ENCODE data around the gene RADX. TPM values are rescaled to one million over a fixed set of nuclear protein-coding genes. Genes with fewer than 3 reads are reported as not detected.

Gene RADX
- total RNA-seq, 4 donors from 2014 or later = 2.1 to 15.7 (median 8.5) TPM

DNA sequence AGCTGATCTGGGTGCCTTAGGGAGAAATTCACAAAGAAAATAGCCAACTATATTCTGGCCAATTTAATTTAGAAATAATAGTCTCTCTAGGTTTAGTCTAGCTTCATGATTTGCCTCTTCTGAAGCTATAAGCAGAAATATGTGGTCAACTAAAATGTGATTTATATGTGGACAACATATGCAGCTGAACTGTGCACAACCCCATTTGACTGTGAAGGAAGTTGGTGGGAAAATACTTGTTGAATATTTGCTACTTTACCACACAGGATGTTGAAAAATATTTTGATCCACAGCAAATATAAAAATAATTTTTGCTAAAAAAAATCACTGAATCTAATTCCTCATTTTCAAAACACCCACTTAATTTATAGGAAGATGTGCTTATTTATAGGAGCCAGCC is 99.0 kb downstream of the RADX start:
- Histone ChIP-seq H3K27me3 (no peaks in the 10 kb centered on the region), H3K9me3 (no peaks in the 10 kb centered on the region), H3K4me3 (no peak overlapping the region), H3K4me1 (no peaks in the 10 kb centered on the region), H3K36me3 (no peaks in the 10 kb centered on the region), H3K27ac (no peak overlapping the region)
- TF ChIP-seq, protein P1, sequence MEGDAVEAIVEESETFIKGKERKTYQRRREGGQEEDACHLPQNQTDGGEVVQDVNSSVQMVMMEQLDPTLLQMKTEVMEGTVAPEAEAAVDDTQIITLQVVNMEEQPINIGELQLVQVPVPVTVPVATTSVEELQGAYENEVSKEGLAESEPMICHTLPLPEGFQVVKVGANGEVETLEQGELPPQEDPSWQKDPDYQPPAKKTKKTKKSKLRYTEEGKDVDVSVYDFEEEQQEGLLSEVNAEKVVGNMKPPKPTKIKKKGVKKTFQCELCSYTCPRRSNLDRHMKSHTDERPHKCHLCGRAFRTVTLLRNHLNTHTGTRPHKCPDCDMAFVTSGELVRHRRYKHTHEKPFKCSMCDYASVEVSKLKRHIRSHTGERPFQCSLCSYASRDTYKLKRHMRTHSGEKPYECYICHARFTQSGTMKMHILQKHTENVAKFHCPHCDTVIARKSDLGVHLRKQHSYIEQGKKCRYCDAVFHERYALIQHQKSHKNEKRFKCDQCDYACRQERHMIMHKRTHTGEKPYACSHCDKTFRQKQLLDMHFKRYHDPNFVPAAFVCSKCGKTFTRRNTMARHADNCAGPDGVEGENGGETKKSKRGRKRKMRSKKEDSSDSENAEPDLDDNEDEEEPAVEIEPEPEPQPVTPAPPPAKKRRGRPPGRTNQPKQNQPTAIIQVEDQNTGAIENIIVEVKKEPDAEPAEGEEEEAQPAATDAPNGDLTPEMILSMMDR (IDR thresholded peaks at IDR 0.05) = no peak
- TF ChIP-seq POLR2A (IDR thresholded peaks at IDR 0.05) = no peak
- intact Hi-C loops (cut with DNase I; ENCODE audit: low total_unique reads) = no loop called here
- DNase-seq = no peak

DNA sequence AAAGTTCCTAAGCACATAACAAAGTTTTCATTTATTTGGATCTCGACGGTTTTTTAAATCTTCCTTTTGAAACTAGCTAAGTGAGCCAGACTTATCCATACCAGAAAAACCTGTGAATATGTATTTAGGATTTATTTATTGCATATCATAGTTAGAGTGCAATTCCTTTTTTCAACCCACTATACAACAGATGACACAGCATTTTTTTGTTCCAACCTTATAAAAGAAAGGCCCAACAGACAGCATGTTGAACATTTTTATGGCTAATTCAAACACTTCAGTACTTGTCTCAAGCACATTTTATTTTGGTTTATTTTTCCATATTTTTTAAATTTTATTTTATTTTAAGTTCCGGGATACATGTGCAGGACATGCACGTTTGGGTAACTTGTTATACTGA is 99.6 kb downstream of the RADX start:
- TF ChIP-seq, protein P1 (IDR thresholded peaks at IDR 0.05) = no peak
- TF ChIP-seq POLR2A (IDR thresholded peaks at IDR 0.05) = no peak
- Histone ChIP-seq H3K27me3 (no peaks in the 10 kb centered on the region), H3K4me1 (no peaks in the 10 kb centered on the region), H3K4me3 (no peak overlapping the region), H3K27ac (no peak overlapping the region), H3K9me3 (no peaks in the 10 kb centered on the region), H3K36me3 (no peaks in the 10 kb centered on the region)
- no peak for DNase-seq
- intact Hi-C loops (cut with DNase I; ENCODE audit: low total_unique reads) = no loop called here

DNA sequence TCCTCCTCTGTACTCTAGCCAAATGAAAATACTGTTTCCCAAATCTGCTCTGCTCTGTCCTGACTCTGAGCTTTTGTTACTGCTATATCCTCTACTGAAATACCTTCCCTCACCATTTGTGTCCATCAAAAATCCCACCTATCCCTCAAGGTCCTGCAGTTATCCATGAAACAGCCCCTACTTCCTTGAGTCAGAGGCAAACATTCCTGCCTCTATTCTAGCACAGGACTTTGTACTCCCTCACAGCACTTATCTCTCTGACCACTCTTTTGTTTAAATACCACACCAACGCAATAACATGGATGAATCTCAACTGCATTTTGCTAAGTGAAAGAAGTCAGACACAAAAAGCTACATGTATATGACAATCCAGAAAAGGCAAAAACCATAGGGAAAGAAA is 104.2 kb downstream of the RADX start:
- Histone ChIP-seq H3K4me3 (no peak overlapping the region), H3K36me3 (no peaks in the 10 kb centered on the region), H3K27me3 (no peaks in the 10 kb centered on the region), H3K27ac (no peak overlapping the region), H3K4me1 (no peaks in the 10 kb centered on the region), H3K9me3 (no peaks in the 10 kb centered on the region)
- no peak for DNase-seq
- TF ChIP-seq, protein P1 (IDR thresholded peaks at IDR 0.05) = no peak
- no peak for TF ChIP-seq POLR2A (IDR thresholded peaks at IDR 0.05)
- intact Hi-C loops (cut with DNase I; ENCODE audit: low total_unique reads) = no loop called here

DNA sequence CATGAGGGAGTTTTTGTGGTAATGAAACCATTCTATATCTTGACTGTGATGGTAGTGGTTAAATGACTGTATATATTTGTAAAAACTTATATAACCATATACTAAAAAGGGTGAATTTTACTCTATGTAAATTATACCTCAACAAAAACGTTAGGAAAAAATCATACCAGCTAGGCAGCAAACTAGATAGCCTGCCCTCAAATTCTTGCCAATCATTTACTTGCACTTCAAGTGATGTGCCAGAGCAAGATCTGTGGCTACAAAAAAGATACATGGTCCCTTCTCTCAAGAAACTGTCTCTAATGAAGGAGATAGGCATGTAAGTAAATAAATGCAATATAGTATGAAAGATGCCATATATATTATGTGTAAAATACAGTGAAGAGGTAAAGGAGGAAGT is 104.7 kb downstream of the RADX start:
- Histone ChIP-seq H3K27ac (no peak overlapping the region), H3K4me1 (no peaks in the 10 kb centered on the region), H3K9me3 (no peaks in the 10 kb centered on the region), H3K27me3 (no peaks in the 10 kb centered on the region), H3K36me3 (no peaks in the 10 kb centered on the region), H3K4me3 (no peak overlapping the region)
- intact Hi-C loops (cut with DNase I; ENCODE audit: low total_unique reads) = no loop called here
- no peak for TF ChIP-seq POLR2A (IDR thresholded peaks at IDR 0.05)
- TF ChIP-seq, protein P1 (IDR thresholded peaks at IDR 0.05) = no peak
- DNase-seq = no peak

DNA sequence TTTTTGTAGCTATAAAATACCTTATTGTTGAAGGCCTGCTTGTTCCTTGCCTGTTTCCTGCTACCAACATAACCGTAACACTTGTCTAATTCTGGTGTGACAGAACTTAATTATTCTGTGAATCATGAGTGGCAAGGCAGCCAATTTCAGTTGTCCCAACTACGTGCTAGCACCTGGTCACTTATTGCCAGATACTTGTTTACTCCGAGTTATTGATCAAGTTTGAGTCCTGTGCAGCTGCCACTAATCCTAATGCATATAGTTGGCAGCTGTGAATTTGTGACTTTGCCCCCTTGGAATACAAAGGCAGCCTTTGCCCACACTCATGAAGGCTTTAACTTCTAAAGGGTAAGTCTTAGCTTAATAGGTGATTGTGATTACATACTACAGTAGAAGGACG is 106.9 kb downstream of the RADX start:
- intact Hi-C loops (cut with DNase I; ENCODE audit: low total_unique reads) = no loop called here
- no peak for TF ChIP-seq POLR2A (IDR thresholded peaks at IDR 0.05)
- TF ChIP-seq, protein P1 (IDR thresholded peaks at IDR 0.05) = no peak
- Histone ChIP-seq H3K4me3 (no peak overlapping the region), H3K4me1 (no peaks in the 10 kb centered on the region), H3K9me3 (no peaks in the 10 kb centered on the region), H3K36me3 (no peaks in the 10 kb centered on the region), H3K27me3 (no peaks in the 10 kb centered on the region), H3K27ac (no peak overlapping the region)
- DNase-seq = no peak

Data from uterus (tissue), 4 donors.